ENCODE data around the gene CAMTA1.

DNA sequence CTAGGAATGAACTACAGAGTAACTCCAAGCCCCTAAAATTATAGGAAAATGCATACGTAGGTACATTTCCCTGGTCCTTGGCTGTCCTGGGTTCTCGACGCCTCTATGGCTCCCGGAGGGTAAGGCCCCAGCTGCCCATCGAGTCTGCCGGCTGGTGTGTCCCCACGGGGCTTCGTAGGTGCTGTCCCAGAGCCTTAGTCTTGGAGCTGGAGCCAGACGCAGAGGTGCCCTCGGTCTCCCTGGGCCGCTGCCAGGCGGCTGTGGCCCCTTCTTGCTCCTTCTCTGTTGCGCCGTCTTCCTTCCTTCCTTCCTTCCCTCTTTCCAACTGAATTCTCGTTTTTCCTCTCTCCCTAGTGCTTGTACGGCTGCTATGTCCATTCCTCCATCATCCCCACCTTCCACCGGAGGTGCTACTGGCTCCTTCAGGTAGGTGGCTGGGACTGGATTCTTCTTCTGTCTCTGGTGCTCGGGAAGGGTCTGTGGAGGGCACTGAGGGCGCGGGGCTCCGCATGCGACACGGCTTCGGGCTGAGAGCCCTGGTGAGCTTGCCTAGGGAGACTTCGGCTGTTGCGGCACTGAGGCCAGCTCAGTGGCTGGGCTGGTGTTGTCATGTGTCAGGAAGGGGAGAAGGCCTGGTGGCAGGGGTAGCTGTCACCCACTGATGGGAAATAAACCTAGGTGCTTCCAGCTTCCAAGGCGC, 682.4 kb downstream of the CAMTA1 start:
- TF ChIP-seq, protein P1, sequence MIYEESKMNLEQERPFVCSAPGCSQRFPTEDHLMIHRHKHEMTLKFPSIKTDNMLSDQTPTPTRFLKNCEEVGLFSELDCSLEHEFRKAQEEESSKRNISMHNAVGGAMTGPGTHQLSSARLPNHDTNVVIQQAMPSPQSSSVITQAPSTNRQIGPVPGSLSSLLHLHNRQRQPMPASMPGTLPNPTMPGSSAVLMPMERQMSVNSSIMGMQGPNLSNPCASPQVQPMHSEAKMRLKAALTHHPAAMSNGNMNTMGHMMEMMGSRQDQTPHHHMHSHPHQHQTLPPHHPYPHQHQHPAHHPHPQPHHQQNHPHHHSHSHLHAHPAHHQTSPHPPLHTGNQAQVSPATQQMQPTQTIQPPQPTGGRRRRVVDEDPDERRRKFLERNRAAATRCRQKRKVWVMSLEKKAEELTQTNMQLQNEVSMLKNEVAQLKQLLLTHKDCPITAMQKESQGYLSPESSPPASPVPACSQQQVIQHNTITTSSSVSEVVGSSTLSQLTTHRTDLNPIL (CRISPR knock-in tag; IDR thresholded peaks at IDR 0.05; ENCODE audit: low read depth) = no peak
- TF ChIP-seq, protein P2, sequence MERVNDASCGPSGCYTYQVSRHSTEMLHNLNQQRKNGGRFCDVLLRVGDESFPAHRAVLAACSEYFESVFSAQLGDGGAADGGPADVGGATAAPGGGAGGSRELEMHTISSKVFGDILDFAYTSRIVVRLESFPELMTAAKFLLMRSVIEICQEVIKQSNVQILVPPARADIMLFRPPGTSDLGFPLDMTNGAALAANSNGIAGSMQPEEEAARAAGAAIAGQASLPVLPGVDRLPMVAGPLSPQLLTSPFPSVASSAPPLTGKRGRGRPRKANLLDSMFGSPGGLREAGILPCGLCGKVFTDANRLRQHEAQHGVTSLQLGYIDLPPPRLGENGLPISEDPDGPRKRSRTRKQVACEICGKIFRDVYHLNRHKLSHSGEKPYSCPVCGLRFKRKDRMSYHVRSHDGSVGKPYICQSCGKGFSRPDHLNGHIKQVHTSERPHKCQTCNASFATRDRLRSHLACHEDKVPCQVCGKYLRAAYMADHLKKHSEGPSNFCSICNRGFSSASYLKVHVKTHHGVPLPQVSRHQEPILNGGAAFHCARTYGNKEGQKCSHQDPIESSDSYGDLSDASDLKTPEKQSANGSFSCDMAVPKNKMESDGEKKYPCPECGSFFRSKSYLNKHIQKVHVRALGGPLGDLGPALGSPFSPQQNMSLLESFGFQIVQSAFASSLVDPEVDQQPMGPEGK (CRISPR knock-in tag; IDR thresholded peaks at IDR 0.05; ENCODE audit: borderline replicate concordance) = no peak
- no peak for TF ChIP-seq ZNF565 (CRISPR knock-in tag; conservative IDR thresholded peaks at IDR 0.05; ENCODE audit: low read depth)
- TF ChIP-seq BACH2 (CRISPR knock-in tag; IDR thresholded peaks at IDR 0.05; ENCODE audit: borderline replicate concordance) = no peak
- TF ChIP-seq ISL1 (CRISPR knock-in tag; IDR thresholded peaks at IDR 0.05) = no peak
- no peak for TF ChIP-seq TCF4 (CRISPR knock-in tag; IDR thresholded peaks at IDR 0.05; ENCODE audit: borderline replicate concordance)
